Measurements from ENCODE around the gene ADISSP.

Gene ADISSP

DNA sequence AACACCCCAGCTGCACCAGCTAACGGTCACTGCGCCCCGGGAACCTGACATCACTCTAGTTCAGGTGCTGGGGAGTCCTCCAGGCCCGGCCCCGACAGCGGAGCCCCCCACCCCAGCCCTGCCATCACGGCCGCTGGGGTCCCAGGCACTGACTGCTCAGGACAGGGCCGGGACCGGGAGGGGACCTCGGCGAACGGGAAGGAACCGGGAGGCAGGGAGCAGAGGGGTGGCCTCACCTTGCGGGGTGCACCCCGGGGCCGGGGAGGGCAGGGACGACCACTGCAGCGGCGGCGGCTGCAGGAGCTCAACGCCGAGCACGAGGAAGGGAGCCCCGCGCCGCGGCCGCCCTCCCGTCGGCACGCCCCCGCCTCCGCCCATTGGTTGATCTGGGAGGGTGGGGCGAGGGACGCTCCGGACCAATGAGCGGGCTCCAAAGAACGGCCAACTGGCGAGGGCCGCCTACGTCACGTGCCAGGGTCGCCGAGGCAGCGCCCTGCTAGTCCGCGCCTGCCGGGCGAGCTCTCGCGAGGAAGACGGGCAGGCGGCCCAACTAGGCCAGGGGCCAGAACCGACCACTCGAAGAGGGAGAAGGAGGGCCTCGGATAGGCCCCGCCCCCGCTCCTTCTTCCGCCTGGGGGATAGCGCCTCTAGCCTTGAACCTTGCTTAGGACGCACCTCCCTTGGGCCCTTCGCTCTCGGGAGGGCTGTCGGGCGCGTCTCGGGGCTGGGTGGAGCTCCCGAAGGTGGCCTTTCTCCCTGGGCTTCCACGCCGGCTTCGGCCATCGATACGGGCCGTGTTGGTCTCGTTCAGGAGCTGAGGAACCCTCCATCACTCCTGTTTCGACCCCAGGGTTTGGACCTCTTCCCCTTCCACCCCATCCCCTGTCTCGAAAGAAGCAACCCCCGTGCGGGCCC lies at the start of gene ADISSP:
Gene ADISSP (minus strand): TSS at position 327 of the 915 bp plus-strand sequence. CDS start 7,653 bp downstream, outside the sequence.
- TF ChIP-seq, protein P1, sequence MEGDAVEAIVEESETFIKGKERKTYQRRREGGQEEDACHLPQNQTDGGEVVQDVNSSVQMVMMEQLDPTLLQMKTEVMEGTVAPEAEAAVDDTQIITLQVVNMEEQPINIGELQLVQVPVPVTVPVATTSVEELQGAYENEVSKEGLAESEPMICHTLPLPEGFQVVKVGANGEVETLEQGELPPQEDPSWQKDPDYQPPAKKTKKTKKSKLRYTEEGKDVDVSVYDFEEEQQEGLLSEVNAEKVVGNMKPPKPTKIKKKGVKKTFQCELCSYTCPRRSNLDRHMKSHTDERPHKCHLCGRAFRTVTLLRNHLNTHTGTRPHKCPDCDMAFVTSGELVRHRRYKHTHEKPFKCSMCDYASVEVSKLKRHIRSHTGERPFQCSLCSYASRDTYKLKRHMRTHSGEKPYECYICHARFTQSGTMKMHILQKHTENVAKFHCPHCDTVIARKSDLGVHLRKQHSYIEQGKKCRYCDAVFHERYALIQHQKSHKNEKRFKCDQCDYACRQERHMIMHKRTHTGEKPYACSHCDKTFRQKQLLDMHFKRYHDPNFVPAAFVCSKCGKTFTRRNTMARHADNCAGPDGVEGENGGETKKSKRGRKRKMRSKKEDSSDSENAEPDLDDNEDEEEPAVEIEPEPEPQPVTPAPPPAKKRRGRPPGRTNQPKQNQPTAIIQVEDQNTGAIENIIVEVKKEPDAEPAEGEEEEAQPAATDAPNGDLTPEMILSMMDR (IDR thresholded peaks at IDR 0.05; ENCODE audit: insufficient read depth, low read length, missing control alignments), result peak; percentile 17
- POLR2A ChIA-PET, result interaction anchor here (0.6 to 2.4 kb wide), 7 partner anchors 9 to 88 kb away, joined by 3 to 28 read pairs (median 4); partner anchors contain the start of genes CENPB and SPEF1
- H3K4me3 ChIP-seq (ENCODE audit: low read depth, low read length), result peak within 1 kb of the TSS; percentile 87
- DNase-seq (ENCODE audit: low read depth, low spot score), result peak; percentile 83
- CTCF ChIA-PET, result interaction anchor here (0.7 to 6.8 kb wide), 18 partner anchors 11 to 204 kb away, joined by 3 to 89 read pairs (median 6); partner anchors contain the start of genes ADAM33, AP5S1, CENPB and SPEF1

DNA sequence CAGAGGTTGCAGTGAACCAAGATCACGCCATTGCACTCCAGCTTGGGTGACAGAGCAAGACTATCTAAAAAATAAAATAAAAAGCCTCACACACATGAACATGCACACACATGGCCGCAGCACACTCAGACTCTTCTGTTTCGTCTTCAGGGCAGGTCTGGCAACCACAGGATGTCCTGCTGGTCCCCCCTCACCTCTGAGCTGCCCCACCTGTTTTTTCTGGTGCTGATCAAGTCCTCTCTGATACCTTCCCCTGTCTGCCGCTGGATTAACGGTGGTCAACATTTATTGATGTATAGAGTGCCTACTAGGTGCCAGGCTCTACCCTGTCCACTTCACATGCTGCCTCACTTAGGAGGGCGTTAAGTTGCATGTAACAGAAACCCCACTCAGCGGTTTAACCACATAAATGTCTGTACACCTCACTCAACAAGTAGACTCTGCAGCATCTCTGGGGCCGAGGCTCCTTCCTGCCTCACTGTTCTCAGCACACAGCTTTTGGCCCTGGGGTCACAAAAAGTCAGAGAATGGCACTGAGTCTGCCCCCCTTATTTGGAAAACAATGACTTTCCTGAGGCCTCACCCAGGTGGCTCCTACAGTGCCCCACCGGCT lies 48.3 kb upstream of the ADISSP start:
- TF ChIP-seq, protein P1 (IDR thresholded peaks at IDR 0.05; ENCODE audit: insufficient read depth, low read length, missing control alignments), result no peak
- ChIA-PET POLR2A (no interaction called here), CTCF (no interaction called here)
- H3K4me3 ChIP-seq (ENCODE audit: low read depth, low read length), result no peak overlapping the region
- DNase-seq (ENCODE audit: low read depth, low spot score), result no peak

DNA sequence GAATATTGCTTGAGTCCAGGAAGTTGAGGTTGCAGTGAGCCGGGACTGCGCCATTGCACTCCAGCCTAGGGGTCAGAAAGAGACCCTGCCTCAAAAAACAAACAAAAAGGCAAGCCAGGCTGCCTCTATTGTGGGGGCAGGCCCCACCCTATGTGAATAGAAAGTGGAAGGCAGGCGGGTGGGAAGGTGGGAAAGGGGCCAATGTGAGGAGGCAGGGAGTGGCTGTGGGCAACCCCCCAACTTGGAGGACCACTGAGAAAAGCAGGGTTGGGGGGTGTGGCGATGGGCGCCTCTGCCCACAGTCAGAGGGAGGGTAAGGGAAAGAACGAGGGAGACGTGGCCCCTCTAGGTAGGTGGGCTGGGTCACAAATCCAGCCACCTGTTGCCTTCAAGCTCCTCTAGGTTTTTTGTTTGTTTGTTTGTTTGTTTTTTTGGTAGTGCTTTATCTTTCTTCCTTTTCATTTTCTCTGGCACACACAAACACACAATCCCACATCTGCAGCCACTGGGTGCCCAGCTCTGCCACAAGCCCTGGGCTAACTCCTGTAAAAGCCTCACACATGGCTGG lies 47.5 kb upstream of the ADISSP start:
- CTCF ChIA-PET, result interaction anchor here (1.5 to 1.7 kb wide), 2 partner anchors 10 to 16 kb away, joined by 4 to 6 read pairs; no protein-coding TSS in a partner anchor
- TF ChIP-seq, protein P1 (IDR thresholded peaks at IDR 0.05; ENCODE audit: insufficient read depth, low read length, missing control alignments), result no peak
- no peak for DNase-seq (ENCODE audit: low read depth, low spot score)
- POLR2A ChIA-PET, result no interaction called here
- no peak overlapping the region for H3K4me3 ChIP-seq (ENCODE audit: low read depth, low read length)

DNA sequence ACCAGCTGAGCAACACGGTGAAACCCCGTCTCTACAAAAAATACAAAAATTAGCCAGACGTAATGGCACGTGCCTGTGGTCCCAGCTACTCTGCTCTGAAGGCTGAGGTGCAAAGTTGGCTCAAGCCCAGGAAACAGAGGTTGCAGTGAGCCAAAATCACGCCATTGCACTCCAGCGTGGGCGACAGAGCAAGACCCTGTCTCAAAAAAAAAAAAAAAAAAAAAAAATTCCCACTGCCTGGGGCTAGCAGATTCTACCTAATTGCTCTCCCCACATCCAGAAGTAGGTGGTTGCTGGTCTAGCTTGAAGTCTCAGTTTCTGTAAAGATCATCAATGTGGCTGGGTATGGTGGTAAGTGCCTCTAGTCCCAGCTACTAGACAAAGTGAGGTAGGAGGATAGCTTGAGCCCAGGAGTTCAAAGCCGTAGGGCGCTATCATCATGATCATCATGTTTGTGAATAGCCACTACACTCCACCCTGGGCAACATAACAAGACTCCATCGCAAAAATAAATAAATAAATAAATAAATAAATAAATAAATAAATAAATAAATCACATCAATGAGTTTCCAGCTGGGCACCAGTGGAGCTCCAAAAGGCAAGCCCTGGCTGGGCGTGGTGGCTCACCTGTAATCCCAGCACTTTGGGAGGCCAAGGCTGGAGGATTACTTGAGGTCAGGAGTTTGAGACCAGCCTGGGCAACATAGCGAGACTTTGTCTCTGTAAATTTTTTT lies 46.5 kb upstream of the ADISSP start:
- CTCF ChIA-PET, result interaction anchor here (0.6 to 2.9 kb wide), 11 partner anchors 9 to 258 kb away, joined by 3 to 18 read pairs (median 4); partner anchors contain the start of gene CDC25B
- POLR2A ChIA-PET, result no interaction called here
- no peak overlapping the region for H3K4me3 ChIP-seq (ENCODE audit: low read depth, low read length)
- TF ChIP-seq, protein P1 (IDR thresholded peaks at IDR 0.05; ENCODE audit: insufficient read depth, low read length, missing control alignments), result no peak
- no peak for DNase-seq (ENCODE audit: low read depth, low spot score)

DNA sequence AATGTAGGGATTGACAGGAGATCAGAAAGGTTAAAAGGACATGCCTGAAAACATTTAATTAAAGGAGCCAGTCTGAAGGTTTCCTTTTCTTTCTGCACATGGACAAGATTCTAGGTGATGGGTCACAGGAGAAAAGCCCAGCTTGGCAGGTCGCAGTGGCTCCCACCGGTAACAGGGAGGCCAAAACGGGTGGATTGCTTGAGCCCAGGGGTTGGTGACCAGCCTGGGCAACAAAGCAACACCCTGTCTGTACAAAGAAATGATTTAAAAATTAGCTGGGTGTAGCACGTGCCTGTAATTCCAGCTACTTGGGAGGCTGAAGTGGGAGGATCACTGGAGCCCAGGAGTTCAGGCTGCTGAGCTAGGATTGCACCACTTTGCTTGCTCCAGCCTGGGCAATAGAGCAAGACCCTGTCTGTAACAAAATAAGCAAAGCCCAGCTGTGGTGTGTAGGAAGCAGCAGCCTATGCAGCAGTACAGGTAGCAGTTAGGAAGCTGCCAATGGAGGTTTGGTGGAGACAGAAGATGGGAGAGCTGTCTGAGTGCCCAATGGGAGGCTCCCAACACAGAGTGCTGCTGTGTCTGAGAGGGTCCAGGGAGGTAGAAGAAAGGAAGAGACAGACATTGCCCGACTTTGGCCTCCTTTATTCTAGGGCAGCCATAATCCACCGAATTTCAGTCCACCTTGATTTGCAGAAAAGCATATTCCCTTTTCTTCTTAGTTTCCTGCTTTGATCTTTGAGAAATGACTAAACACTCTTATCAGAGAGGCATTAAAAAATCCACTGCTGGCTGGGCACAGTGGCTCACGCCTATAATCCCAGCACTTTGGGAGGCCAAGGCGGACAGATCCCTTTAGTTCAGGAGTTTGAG lies 45.7 kb upstream of the ADISSP start:
- no peak overlapping the region for H3K4me3 ChIP-seq (ENCODE audit: low read depth, low read length)
- ChIA-PET POLR2A (no interaction called here), CTCF (interaction anchor here (0.7 to 2.9 kb wide), 13 partner anchors 8 to 259 kb away, joined by 3 to 18 read pairs (median 4); partner anchors contain the start of gene CDC25B)
- TF ChIP-seq, protein P1 (IDR thresholded peaks at IDR 0.05; ENCODE audit: insufficient read depth, low read length, missing control alignments), result no peak
- DNase-seq (ENCODE audit: low read depth, low spot score), result no peak

All from AG04449 (cell line).